HepG2 (cell line): ENCODE results near the gene CELF5. TPM values are rescaled to one million over a fixed set of nuclear protein-coding genes. Genes with fewer than 3 reads are reported as not detected.

ENCODE experiments used
- MLXIP ChIP-seq: sonication (generic); formaldehyde crosslinking; IDR thresholded peaks from 2 replicates; pipeline ENCODE4 v1.9.0; 2021; ENCODE audit warnings: missing genetic modification reagents, borderline replicate concordance
- ZBTB40 ChIP-seq, 2 experiments: fragments of 450-650 bp in 1 of 2; sonication (generic) in 1 of 2; formaldehyde crosslinking in 1 of 2; IDR thresholded peaks; 2 replicates each; pipeline versions ENCODE4 v1.6.1 to v1.8.0; 2016 to 2022; ENCODE audit warnings: antibody characterized with exemption in 1 of 2, mild to moderate bottlenecking in 1 of 2, missing genetic modification reagents in 1 of 2
- polyA plus RNA-seq, 8 experiments: library from polyadenylated mRNA; depleted of rRNA in 3 of 8; stranded (reverse) in 7 of 8; unstranded in 1 of 8; fragments of >200 nt; fragmentation: Illumina TruSeq in 4 of 8; extraction: Trizol in 4 of 8; gene quantifications; 2 replicates each; pipeline versions ENCODE4 v1.2.1 to v1.2.3, GENCODE V29; 2011 to 2016; ENCODE audit warnings: low read depth in 4 of 8, missing spikeins in 1 of 8, mixed read lengths in 1 of 8; ENCODE audit not compliant: insufficient read depth in 1 of 8
- total RNA-seq, 5 experiments: library from RNA; depleted of rRNA; stranded (reverse); fragments of >200 nt; fragmentation: Illumina TruSeq; extraction: Trizol; gene quantifications; 2 replicates each; pipeline ENCODE4 v1.2.3, GENCODE V29; 2016; ENCODE audit warnings: low read depth in 1 of 5

Gene CELF5
- total and polyA plus RNA-seq, 2 of the 13 experiments (the other 11 are each of a cell fraction or from before 2014, with no cell fraction given): 0.31 to 0.84 TPM

GRCh38 chr19:3188627-3189596 lies 35.5 kb upstream of the CELF5 start (continued):
- TF ChIP-seq ZBTB40 (IDR thresholded peaks at IDR 0.05): peak; percentile 81
- TF ChIP-seq ZBTB40 (CRISPR knock-in tag; IDR thresholded peaks at IDR 0.05): peak; percentile 99
- no peak for TF ChIP-seq MLXIP (CRISPR knock-in tag)
- TF ChIP-seq, all 625 proteins: peak for 2
